Activated naive CD4-positive, alpha-beta T cell treated with anti-CD3 and anti-CD28 coated beads, Interleukin-2, amount 50 U/mL, for 72 hours (primary cell): ENCODE measurements around the gene HOXA10. TPM values are rescaled to one million over a fixed set of nuclear protein-coding genes. Genes with fewer than 3 reads are reported as not detected.

Source experiments
- ATAC-seq, 2 donors: fragments of 150-1000 bp; cut with Tn5 transposase; 2 replicates each; pipeline ENCODE4 v1.10.0; 2021; ENCODE audit warnings: mild to moderate bottlenecking in 2 of 2, moderate library complexity in 2 of 2
- DNase-seq, 2 donors: peaks; one replicate each; pipeline ENCODE4 v3.0.0; 2021 to 2022; ENCODE audit warnings: low spot score in 2 of 2
- H3K27ac Mint-ChIP-seq, 2 donors: one replicate each; pipeline ENCODE4 v1.8.0; 2022; ENCODE audit warnings: mild to moderate bottlenecking in 2 of 2, mixed read lengths in 2 of 2
- H3K36me3 Mint-ChIP-seq, 2 donors: one replicate each; pipeline ENCODE4 v1.8.0; 2022; ENCODE audit warnings: mixed read lengths in 2 of 2
- H3K9me3 Mint-ChIP-seq, 2 donors: one replicate each; pipeline ENCODE4 v1.8.0; 2022; ENCODE audit warnings: mixed read lengths in 2 of 2
- total RNA-seq, 2 donors: library from RNA; stranded (reverse); gene quantifications; one replicate each; pipeline ENCODE4 v1.2.3, GENCODE V29; 2022

The HOXA10 gene
- total RNA-seq, 2 donors from 2014 or later = not detected

DNA sequence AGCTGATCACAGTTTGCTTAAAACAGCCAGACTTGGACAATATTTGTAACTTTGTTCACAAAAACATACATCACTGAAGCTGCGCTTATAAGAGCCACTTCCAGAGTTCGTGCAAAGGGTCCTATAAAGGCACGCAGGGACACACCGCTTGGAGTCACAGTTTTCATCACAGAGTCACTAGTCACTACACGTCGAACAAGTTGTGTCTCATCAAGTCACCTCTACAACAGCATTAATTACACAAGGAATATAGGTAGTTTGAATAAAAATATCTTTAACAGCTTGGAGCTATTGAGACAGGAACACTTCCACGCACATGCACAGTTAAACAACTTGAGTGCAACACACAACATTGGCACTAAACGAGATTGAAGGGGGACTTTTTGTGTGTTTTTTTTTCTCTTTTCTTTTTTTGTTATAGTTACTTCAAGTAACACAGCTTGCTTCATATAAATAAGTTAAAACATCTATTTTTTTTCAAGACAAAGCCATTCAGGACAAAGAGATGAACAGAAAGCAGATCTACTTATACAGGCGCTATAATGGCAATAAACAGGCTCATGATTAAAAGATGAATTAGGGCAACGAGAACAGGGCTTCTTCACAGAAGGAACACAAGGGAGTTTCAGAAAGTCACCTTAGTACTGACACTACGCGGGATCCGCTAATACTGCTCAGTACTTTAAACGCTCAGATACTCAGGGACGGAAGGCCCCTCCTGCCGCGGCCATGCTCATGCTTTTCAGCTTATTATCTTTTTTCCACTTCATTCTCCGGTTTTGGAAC is 32.8 kb downstream of the HOXA10 start:
- Mint-ChIP-seq H3K36me3 (peaks cover 0 to 1% of the 10 kb centered on the region in 2 donors), H3K27ac (no peak overlapping the region), H3K9me3 (no peaks in the 10 kb centered on the region)
- no peak for DNase-seq
- ATAC-seq = no peak

DNA sequence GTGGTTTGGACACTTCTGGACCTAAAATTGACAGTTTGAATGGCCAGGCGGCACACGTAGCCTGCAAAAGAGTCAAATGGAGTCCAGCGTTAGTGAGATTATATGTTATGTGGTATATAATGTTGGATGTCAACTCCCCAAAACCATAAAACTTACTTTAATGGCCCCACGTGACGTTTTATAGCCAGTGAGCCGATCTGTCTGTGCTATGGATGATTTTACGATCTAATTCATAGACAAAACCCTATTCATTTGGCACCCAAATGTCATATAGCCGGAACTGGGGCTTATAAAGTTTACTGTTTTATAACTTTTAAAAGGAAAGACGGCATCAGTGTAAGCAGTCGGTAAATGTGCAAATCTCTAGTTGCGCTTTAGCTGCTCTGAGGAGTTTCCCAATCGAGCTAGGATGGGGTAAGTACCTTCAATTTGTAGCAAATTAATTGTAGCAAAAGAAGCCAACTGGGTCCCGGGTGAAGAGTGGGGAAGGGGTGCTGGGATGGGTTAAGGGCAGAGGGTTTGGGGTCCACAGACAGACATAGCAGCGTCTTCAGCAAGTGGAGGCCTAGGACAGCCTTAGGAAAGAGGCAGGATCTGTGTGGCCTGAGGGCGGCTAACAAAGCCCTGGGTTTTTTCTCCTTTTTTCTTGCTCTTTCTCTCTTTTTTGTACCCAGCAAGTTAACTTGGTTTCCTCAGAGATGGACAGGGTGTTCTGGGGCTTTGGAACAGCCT is 33.8 kb downstream of the HOXA10 start:
- no peak overlapping the region for H3K27ac Mint-ChIP-seq
- ATAC-seq = no peak
- no peaks in the 10 kb centered on the region for H3K36me3 Mint-ChIP-seq
- H3K9me3 Mint-ChIP-seq = no peaks in the 10 kb centered on the region
- DNase-seq = no peak

DNA sequence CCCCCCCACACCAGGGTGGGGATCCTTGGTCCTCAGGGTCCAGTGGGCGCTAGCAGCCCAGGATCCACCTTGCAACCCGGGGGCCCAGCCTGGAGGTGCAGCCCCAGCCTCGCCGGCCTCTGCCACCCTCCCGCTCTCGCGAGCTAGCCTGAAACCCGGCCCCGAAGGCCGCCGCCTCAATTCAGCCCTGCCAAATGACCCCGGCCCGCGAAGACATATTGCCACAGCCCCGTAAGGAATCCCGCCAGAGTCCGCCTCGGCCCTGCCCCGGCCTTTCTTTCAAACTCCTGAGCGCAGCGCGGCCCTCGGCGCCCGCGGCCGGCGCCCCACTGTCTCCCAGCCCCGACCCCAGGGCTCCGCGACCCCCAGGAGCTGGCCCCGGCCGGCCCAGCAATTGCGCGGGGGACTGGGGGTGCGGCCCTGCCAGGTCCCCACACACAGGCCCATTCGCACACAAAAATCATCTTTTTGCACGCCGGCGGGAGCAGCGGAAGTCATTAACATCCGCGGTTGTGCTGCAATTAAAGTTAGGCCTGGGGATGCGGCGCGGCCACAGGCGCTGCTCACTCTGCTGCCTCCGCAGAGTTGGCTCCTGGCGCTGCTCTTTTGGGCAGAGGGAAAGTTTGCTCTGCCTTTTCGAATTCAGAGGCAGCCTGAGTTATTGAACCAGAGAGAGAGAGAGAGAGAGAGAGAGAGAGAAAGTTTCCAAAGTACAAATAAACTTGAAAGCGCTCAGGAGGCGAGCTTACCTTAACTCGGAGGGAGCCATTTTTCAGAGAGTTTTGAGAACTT is 34.6 kb downstream of the HOXA10 start:
- Mint-ChIP-seq H3K36me3 (no peaks in the 10 kb centered on the region), H3K27ac (no peak overlapping the region), H3K9me3 (no peaks in the 10 kb centered on the region)
- ATAC-seq (no peak), DNase-seq (no peak)

DNA sequence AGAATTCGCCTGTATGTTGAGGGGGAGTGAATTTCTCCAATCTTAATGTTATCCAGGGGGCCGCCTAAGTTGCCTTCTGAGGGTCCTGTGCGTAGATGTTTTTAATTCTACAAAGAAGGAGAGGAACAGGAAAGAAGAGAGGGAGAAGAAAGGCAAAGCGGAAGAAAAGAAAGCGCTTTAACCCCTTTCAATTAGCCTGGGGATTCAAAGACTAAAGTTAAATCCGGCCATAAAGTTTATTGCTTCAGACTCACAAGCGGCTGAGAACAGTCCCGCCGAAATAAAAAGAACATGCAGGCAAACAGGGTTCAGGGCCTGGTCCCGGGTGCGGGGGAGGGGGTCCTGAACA is 35.2 kb downstream of the HOXA10 start:
- DNase-seq (no peak), ATAC-seq (no peak)
- Mint-ChIP-seq H3K9me3 (no peaks in the 10 kb centered on the region), H3K27ac (no peak overlapping the region), H3K36me3 (no peaks in the 10 kb centered on the region)

DNA sequence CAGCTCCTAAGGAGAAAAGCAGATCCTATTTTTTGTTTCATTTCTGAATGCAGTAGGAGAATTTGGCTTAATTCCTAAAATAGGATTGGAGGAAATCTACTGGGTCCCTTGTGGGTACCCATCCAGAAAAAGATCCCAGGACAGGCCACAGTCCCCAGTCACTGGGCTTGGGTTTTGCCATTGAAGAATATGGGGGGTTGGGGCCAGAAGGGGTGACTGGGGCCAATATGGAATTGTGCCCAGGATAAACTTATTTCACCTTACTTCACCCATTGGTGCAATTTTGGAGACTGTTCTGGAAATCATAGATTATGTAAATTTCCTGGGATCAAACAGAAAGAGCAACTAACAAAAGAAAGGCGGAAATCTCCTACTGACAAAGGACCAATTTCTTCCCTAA is 35.6 kb downstream of the HOXA10 start:
- Mint-ChIP-seq H3K9me3 (no peaks in the 10 kb centered on the region), H3K36me3 (no peaks in the 10 kb centered on the region), H3K27ac (no peak overlapping the region)
- ATAC-seq (no peak), DNase-seq (no peak)

DNA sequence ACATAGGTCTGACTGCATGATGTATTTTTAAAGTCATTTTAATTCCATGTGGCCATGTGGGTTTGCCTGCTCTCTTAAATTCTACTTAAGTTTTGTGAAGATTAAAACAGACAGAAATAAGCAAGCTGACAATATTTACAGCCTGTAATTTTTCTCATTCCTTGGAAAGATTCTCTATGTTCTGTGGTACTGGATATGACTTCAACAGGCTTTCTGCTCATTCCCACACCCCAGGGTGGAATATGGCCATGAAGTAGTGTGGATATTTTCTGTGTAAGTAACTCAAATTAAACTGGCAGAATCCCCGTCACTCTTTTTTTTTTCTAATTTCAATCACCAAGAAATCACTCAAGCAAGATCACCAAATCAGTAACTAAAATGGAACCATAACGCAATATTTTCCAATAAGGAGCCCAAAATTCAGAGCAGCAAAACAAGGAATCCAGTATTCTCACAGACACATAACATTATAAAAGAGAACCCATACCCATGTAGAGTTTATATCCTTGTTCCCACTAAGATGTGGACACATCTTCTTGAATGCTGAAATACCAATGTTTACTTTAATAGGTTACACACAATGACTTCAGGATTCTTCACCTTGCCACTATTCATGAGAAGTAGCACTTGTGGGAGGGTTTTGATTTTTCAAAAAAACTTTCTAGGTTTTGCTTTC is 36.3 kb downstream of the HOXA10 start:
- DNase-seq (no peak), ATAC-seq (no peak)
- no peaks in the 10 kb centered on the region for H3K9me3 Mint-ChIP-seq
- no peaks in the 10 kb centered on the region for H3K36me3 Mint-ChIP-seq
- no peak overlapping the region for H3K27ac Mint-ChIP-seq

DNA sequence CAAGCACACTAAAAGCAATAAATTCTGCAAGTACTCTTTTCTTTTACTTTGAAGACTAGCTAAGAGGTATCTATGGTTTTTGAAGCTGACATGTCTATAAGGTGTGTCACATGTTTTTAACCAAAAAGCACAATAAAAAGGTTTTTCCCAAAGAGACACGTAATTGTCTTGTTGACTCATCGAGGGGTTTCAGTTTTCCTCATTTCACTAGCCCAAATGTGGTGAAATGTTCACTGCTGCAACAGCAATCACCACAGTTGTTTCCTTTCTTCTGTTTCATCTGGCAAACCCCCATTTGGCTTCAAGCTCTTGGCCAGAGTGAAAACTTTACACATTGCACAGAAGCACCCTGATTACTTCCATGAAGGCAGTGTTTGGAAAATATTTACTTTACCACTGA is 39.7 kb downstream of the HOXA10 start:
- ATAC-seq = peak; percentile 74 to 90
- peaks cover 0 to 1% of the 10 kb centered on the region in 2 donors for H3K36me3 Mint-ChIP-seq
- H3K9me3 Mint-ChIP-seq = no peaks in the 10 kb centered on the region
- DNase-seq = no peak
- no peak overlapping the region for H3K27ac Mint-ChIP-seq

DNA sequence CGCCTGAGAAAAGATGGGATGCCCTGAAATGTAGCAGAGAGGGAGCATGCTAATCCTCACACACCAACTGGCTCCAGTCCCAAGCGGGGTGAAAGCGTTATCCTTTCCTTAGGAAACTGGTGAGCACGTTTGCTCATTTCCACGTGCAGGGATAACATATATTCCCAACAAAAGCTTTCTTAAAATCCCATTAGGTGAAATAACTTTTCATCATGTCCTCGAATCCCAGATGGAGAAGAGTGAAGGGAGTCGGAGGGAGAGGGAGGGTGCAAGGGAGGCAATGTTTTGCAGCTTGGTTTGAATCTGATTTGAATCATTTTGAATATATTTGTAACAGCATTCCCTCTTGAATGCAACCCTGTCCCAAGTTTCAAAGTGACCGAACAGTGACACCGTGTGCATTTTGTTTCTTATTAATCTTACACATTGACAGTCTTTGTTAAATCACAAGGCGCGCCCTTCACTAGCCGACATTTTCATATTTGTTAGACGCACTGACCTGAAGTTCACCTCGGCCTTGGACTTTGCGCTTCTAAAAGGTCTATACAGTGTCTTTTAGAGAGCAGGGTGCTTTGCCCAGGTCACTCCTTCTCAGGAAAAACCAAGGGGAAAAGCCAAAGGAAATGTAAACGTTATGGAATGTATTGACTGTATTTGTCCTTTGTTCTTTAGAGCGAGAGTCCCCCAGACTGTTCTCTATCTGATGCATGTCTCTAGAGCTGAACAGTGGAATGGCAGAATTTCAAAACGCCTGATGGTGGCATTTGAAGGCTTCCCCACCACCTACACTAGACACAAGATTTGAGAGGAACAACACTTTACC is 40.5 kb downstream of the HOXA10 start:
- ATAC-seq (peak in 1 of 2 donors; percentile 1), DNase-seq (no peak)
- H3K36me3 Mint-ChIP-seq = peaks cover 0 to 4% of the 10 kb centered on the region in 2 donors
- no peak overlapping the region for H3K27ac Mint-ChIP-seq
- no peaks in the 10 kb centered on the region for H3K9me3 Mint-ChIP-seq

DNA sequence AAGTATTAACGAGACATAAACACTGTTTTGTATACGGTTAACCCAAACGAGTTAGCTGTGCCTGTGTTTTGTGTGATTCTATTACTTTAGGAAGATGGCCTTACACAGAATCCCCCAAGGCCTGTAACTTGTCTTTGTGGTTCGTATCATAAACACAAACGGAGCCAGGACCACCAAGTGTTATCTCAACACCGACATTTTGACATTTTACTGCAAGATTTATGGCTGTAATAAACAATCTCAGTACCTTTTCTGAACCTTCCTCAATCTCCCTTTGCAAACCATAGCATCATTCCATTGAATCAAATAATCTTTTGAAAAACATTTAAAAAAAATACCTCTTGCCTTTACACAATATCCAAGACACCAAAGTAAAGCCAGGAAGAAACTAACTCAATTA is 41.1 kb downstream of the HOXA10 start:
- H3K9me3 Mint-ChIP-seq = no peaks in the 10 kb centered on the region
- DNase-seq (no peak), ATAC-seq (no peak)
- peaks cover 0 to 4% of the 10 kb centered on the region in 2 donors for H3K36me3 Mint-ChIP-seq
- H3K27ac Mint-ChIP-seq = no peak overlapping the region

DNA sequence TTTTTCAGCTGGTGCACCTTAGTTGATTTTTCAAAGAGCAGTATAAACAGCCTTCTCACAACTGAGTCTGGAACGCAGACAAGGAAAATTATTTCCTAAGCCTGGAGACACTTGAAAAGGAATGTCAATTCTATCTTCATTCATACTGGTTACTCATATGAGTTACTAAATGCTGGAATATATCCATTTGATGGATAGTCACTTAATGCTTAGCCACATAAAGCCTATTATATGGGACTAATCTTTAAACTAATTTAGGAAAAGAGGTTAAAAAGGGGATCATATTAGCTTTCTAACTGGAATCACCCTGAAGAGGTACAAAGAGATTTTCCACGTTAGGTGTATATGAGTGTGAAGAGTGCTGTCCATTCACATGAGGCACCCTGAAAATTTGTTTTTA is 41.9 kb downstream of the HOXA10 start:
- DNase-seq (no peak), ATAC-seq (no peak)
- Mint-ChIP-seq H3K36me3 (peaks cover 0 to 4% of the 10 kb centered on the region in 2 donors), H3K27ac (no peak overlapping the region), H3K9me3 (no peaks in the 10 kb centered on the region)

DNA sequence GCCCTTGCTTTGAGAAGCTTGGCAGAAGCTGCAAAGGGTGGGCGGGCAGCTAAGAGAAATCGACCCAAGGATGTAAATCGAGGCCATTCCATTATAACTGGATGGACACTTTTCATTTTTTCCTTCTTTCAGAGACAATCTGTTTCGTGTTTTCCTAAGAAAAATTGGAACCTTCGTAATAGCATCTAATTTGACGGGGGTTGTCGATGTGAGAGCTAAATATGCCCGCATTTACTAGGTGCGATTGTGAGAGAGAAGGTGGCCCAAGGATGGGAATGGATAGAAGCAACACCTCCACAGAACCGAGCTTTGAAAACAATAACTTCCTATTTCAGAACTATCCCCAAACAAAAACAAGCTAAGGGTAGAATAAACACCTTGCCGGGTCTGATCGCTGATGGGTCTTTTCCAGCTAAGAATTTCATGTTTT is 42.7 kb downstream of the HOXA10 start:
- no peaks in the 10 kb centered on the region for H3K9me3 Mint-ChIP-seq
- DNase-seq = no peak
- peak overlapping the region in 1 of 2 donors; percentile 60 for H3K27ac Mint-ChIP-seq
- H3K36me3 Mint-ChIP-seq = peaks cover 0 to 4% of the 10 kb centered on the region in 2 donors
- ATAC-seq = no peak

DNA sequence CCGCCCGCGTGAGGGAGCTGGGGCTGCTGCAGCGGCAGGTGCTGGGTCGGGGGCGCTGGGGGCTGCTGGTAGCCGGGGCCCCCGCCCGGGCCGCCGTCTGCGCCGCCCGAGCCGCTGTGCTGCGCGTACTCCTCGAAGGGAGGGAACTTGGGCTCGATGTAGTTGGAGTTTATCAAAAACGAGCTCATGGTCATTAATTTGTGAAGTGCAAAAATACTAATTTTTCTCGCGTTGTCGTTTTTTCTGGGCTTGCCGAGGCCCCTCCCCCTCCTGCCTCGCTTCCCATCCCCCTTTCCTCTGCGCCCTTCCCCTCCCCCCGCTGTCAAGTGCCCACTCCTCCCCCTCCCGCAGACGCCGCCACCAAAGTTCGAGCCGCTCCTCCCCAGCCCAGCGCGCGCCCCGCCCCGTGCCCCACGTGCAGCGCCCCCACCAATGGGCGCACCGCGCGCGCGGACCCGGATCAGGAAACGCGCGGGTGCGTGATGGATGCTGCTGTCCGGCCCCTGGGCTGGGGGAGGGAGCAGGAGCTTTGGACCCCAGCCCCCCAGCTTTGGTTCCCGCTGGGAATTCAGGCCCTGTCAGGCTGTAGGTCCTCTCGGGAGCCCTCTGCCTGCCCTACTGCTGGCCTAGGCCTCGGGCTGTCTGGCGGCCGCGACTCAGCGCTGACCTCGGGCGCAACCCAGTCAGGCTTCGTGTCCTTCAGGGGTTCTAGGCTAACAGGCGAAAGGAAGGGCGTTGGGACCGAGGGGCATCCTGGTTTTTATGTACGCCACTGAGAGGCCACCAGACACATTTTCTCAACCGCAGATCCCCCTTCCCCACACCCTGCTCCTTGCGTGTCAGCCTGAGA is 43.4 kb downstream of the HOXA10 start, which contains the start of gene HOXA4:
Gene HOXA4, minus strand, starts transcription at position 218 of the 850 bp plus-strand sequence. Its CDS starts 24 bp downstream, at position 194.
- no peaks in the 10 kb centered on the region for H3K9me3 Mint-ChIP-seq
- ATAC-seq (peak; percentile 62 to 86), DNase-seq (peak; percentile 56 to 71)
- H3K27ac Mint-ChIP-seq = peak within 1 kb of the TSS in 1 of 2 donors; percentile 60
- H3K36me3 Mint-ChIP-seq = peaks cover 0 to 4% of the 10 kb centered on the region in 2 donors

DNA sequence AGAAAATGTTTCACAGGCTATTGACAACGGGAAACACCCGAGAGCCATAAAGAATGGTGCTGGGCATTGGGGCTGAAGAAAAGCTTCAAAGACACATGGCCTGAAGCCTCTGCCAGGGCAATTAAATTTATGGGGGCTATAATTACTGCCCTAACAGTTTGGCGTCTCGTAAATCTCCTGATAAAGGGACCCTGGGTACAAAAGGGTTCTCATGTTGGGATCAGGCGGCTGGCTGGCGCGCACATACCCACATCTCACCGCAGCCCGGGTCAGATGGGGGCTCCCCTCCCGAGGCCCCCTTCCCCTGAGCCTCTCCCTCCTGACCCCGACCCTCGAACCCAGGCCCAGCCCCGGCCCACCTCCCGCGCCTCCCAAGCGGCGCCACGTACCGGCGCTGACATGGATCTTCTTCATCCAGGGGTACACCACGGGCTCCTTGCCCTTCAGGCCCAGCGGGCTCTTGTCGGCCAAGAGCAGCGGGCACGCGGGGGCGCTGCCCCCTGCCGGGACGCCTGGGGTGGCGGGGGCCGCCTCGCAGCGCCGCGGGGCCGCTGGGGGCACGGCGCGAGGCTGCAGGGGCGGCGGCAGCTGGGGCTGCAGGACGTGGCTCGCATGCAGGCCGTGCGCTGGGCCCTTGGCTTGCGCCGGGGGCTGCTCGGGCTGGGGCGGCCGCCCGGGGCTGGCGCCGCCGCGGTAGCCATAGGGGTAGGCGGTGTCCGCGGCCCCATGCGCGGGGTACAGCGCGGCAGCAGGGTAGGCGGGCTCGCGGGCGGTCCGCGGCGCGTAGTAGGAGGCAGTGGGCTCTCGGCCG is 44.2 kb downstream of the HOXA10 start:
- Mint-ChIP-seq H3K9me3 (no peaks in the 10 kb centered on the region), H3K36me3 (peaks cover 0 to 4% of the 10 kb centered on the region in 2 donors), H3K27ac (no peak overlapping the region)
- DNase-seq = no peak
- ATAC-seq = peak; percentile 21 to 29
